Stimulated activated CD4-positive, alpha-beta T cell treated with anti-CD3 and anti-CD28 coated beads, TNF-alpha, amount 100 ng/mL, for 24 hours (primary cell): Measurements from ENCODE around the gene ULBP1.
"Not testable (repeated sequence)": the region's sequence is repeated elsewhere in the genome, so short reads cannot be mapped to it uniquely, and the experiment has no call there.

Source experiments
- DNase-seq, 3 experiments: peaks; one replicate each; pipeline ENCODE4 v3.0.0-alpha.2; 2020; ENCODE audit warnings: low read depth in 3 of 3

ULBP1 gene

GRCh38 chr6:149963462-149964307, at the start of gene ULBP1:
TSS of gene ULBP1 (plus strand) at chr6:149963943. CDS start at chr6:149964050, 107 bp downstream.
- DNase-seq = peak; percentile 70 to 88 (median 72)

- DNase-seq = no peak
Observed at GRCh38 chr6:149915970-149916865, 47.5 kb upstream of the ULBP1 start.

- DNase-seq = no peak
Observed at GRCh38 chr6:149917679-149918078, 46.1 kb upstream of the ULBP1 start.

- DNase-seq = no peak
Observed at GRCh38 chr6:149918151-149918905, 45.4 kb upstream of the ULBP1 start.

GRCh38 chr6:149919126-149919833, 44.5 kb upstream of the ULBP1 start:
- not testable (repeated sequence) for DNase-seq

GRCh38 chr6:149919834-149920225, 43.9 kb upstream of the ULBP1 start:
- no peak for DNase-seq

GRCh38 chr6:149921361-149921760, 42.4 kb upstream of the ULBP1 start:
- no peak for DNase-seq

- DNase-seq = not testable (repeated sequence)
Observed at GRCh38 chr6:149922091-149922490, 41.7 kb upstream of the ULBP1 start.

GRCh38 chr6:149922642-149923326, 41.0 kb upstream of the ULBP1 start, which contains the start of gene RAET1G:
TSS of gene RAET1G (minus strand) at chr6:149923121. CDS start at chr6:149923010, 111 bp downstream.
- peak; percentile 65 to 85 (median 75) for DNase-seq

- no peak for DNase-seq
Observed at GRCh38 chr6:149923327-149923986, 40.3 kb upstream of the ULBP1 start.

GRCh38 chr6:149924206-149924932, 39.4 kb upstream of the ULBP1 start:
- DNase-seq = no peak

- no peak for DNase-seq
Observed at GRCh38 chr6:149924933-149925252, 38.9 kb upstream of the ULBP1 start.

- no peak for DNase-seq
Observed at GRCh38 chr6:149925253-149925973, 38.3 kb upstream of the ULBP1 start.

GRCh38 chr6:149925974-149926777, 37.6 kb upstream of the ULBP1 start:
- DNase-seq = peak; percentile 57 to 88 (median 62)

- DNase-seq = not testable (repeated sequence)
Observed at GRCh38 chr6:149927025-149927424, 36.7 kb upstream of the ULBP1 start.

- DNase-seq = no peak
Observed at GRCh38 chr6:149929422-149929821, 34.3 kb upstream of the ULBP1 start.

- DNase-seq = no peak
Observed at GRCh38 chr6:149931501-149931900, 32.2 kb upstream of the ULBP1 start.

- DNase-seq = no peak
Observed at GRCh38 chr6:149933036-149933435, 30.7 kb upstream of the ULBP1 start.
